Renal pelvis (tissue), 4 donors: Measurements from ENCODE around the gene APBA1. TPM values are rescaled to one million over a fixed set of nuclear protein-coding genes. Genes with fewer than 3 reads are reported as not detected.
"Not testable (repeated sequence)": the region's sequence is repeated elsewhere in the genome, so short reads cannot be mapped to it uniquely, and the experiment has no call there.

Experiments
- DNase-seq: peaks from one replicate; pipeline ENCODE4 v3.0.0-alpha.2; 2013
- polyA plus RNA-seq, 3 donors: library from polyadenylated mRNA; unstranded; fragments of 120-200 nt; gene quantifications; one replicate each; pipeline ENCODE4 v1.2.1, GENCODE V29; 2013; ENCODE audit not compliant: insufficient read length in 3 of 3

APBA1 gene
- polyA plus RNA-seq, 3 donors: 16.6 to 18.2 (median 16.9) TPM

GRCh38 chr9:69609156-69609555, 63.0 kb downstream of the APBA1 start:
- DNase-seq: no peak

GRCh38 chr9:69606089-69606488, 66.1 kb downstream of the APBA1 start:
- DNase-seq: no peak

- no peak for DNase-seq
Measured at GRCh38 chr9:69605406-69605805, 66.8 kb downstream of the APBA1 start.

- DNase-seq: no peak
Measured at GRCh38 chr9:69604568-69605219, 67.5 kb downstream of the APBA1 start.

GRCh38 chr9:69603656-69604055, 68.5 kb downstream of the APBA1 start:
- no peak for DNase-seq

- DNase-seq: no peak
Measured at GRCh38 chr9:69602773-69603172, 69.4 kb downstream of the APBA1 start.

GRCh38 chr9:69601698-69602097, 70.5 kb downstream of the APBA1 start:
- DNase-seq: no peak

GRCh38 chr9:69600314-69601047, 71.7 kb downstream of the APBA1 start:
- no peak for DNase-seq

- no peak for DNase-seq
Measured at GRCh38 chr9:69599232-69599971, 72.8 kb downstream of the APBA1 start.

GRCh38 chr9:69596906-69597305, 75.3 kb downstream of the APBA1 start:
- not testable (repeated sequence) for DNase-seq

GRCh38 chr9:69594180-69594579, 78.0 kb downstream of the APBA1 start:
- DNase-seq: no peak

GRCh38 chr9:69593756-69594155, 78.4 kb downstream of the APBA1 start:
- no peak for DNase-seq

GRCh38 chr9:69593301-69593700, 78.9 kb downstream of the APBA1 start:
- DNase-seq: no peak

GRCh38 chr9:69590266-69590665, 81.9 kb downstream of the APBA1 start:
- DNase-seq: no peak

GRCh38 chr9:69589156-69589555, 83.0 kb downstream of the APBA1 start:
- no peak for DNase-seq

- DNase-seq: no peak
Measured at GRCh38 chr9:69585571-69585970, 86.6 kb downstream of the APBA1 start.

- no peak for DNase-seq
Measured at GRCh38 chr9:69584759-69585158, 87.4 kb downstream of the APBA1 start.

- DNase-seq: no peak
Measured at GRCh38 chr9:69583645-69584234, 88.4 kb downstream of the APBA1 start.

- no peak for DNase-seq
Measured at GRCh38 chr9:69582544-69583297, 89.5 kb downstream of the APBA1 start.

- DNase-seq: no peak
Measured at GRCh38 chr9:69582018-69582417, 90.2 kb downstream of the APBA1 start.

GRCh38 chr9:69580582-69581214, 91.5 kb downstream of the APBA1 start:
- DNase-seq: no peak
